Neuron (in vitro differentiated cells): ENCODE results near the gene GCA.

Experiments
- H2AFZ ChIP-seq: one replicate; pipeline ENCODE4 v1.6.1; 2013; ENCODE audit warnings: low read depth, mild to moderate bottlenecking, inconsistent platforms, low read length, moderate library complexity
- H3K27me3 ChIP-seq: one replicate; pipeline ENCODE4 v1.6.1; 2013; ENCODE audit warnings: low read length; ENCODE audit not compliant: insufficient read depth
- H3K36me3 ChIP-seq: one replicate; pipeline ENCODE4 v1.6.1; 2013; ENCODE audit warnings: low read length; ENCODE audit not compliant: insufficient read depth
- H3K4me1 ChIP-seq: one replicate; pipeline ENCODE4 v1.6.1; 2013; ENCODE audit warnings: low read length; ENCODE audit not compliant: insufficient read depth
- H3K4me3 ChIP-seq: 2 replicates; pipeline ENCODE4 v1.5.1; 2013; ENCODE audit warnings: mild to moderate bottlenecking, low read length, moderate library complexity
- H3K9me3 ChIP-seq: one replicate; pipeline ENCODE4 v1.6.1; 2013; ENCODE audit warnings: low read length

GCA gene, protein sequence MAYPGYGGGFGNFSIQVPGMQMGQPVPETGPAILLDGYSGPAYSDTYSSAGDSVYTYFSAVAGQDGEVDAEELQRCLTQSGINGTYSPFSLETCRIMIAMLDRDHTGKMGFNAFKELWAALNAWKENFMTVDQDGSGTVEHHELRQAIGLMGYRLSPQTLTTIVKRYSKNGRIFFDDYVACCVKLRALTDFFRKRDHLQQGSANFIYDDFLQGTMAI

DNA sequence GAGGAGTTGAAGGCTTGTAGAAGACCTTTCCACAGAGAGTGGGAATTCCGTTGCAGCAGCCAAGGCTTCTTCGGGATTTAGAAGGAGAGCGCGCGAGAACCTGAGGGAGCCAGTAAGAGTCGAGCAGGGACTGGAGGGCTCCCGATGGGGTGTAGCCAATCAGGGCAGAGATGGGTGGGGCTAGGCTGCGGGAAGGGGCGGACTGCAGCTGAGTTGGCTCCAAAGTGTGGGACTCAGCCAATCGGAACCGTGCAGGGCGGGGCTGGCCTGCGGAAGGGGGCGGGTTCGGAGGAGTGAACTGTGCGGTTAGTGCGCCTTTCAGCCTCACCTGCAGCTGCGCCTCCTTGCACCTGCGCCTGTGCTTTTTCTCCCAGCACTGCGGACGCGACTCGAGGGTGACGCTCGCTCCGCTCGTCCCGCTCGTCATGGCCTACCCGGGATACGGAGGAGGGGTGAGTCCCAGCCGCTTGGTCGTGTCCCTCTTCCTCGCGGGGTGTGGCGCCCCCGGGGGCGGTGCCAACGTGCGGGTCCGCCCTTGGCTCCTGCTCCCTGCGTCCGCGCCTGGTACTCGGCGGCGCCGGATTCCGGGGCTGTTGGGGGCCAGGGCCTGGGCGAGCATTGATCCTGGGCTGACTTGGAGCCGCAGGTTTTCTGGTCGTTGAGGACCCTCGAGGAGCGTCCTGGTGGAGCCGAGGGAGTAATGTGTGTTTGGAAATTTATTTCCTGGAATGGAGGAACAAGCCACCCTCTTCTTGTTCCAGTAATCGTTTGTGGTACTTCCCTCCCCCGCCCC lies at the start of gene GCA:
Gene GCA, plus strand, starts transcription at position 309 of the 793 bp plus-strand sequence. Its CDS starts 117 bp downstream, at position 426.
- Histone ChIP-seq H3K9me3 (no peaks in the 10 kb centered on the region), H3K36me3 (no peaks in the 10 kb centered on the region), H3K27me3 (no peaks in the 10 kb centered on the region), H3K4me1 (peaks cover 7% of the 10 kb centered on the region), H3K4me3 (peak within 1 kb of the TSS; percentile 71), H2AFZ (peak within 1 kb of the TSS; percentile 47)

DNA sequence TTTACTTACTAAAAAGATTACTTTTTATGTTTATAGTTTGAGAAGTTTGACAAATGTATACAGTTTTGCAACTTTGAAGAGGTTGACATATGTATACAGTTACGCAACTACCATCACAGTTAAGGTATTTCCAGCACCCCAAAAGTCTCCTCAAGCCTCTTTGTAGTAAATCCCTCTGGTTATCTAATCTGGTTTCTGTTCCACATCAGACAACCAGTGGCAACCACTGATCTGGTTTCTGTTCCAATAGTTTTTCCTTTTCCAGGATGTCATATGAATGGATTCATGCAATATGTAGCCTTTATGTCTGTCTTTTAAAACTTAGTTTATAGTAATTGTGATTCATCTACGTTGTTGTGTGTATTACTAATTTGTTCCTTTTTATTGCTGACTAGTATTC lies 48.9 kb upstream of the GCA start:
- no peaks in the 10 kb centered on the region for H3K9me3 ChIP-seq
- H3K36me3 ChIP-seq, result no peaks in the 10 kb centered on the region
- no peaks in the 10 kb centered on the region for H3K27me3 ChIP-seq
- H2AFZ ChIP-seq, result no peak overlapping the region
- H3K4me3 ChIP-seq, result no peak overlapping the region
- H3K4me1 ChIP-seq, result no peaks in the 10 kb centered on the region

DNA sequence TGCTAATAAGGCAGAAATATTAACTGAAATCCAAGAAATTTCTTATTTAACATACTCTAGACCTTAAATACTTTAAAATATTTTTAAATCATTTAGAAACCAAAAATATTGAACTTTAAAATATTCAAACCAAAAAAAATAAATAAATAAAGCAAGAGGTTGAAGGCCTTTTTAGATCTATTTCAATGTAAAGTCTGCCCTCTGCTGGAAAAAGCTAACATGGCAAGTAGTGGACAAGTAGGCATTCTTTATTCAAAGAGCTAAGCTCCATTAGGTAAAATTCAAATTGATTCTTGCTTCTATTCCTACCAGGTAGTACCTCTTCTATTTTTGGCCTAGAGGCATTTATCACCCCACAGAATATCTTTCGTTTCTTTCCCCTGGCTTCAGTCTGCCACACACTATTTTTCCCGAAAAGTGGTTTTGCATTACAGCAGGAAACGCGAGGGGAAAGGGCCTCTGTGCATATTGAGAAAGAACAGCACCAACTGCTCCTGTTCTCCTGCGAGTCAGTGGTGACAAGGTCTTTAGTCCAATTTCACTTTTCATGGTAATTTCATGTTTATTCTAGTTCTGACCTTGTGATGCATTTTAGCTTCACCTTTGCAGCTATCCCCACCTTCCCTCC lies 45.9 kb upstream of the GCA start:
- H2AFZ ChIP-seq, result no peak overlapping the region
- H3K9me3 ChIP-seq, result no peaks in the 10 kb centered on the region
- H3K4me1 ChIP-seq, result no peaks in the 10 kb centered on the region
- H3K36me3 ChIP-seq, result no peaks in the 10 kb centered on the region
- no peak overlapping the region for H3K4me3 ChIP-seq
- no peaks in the 10 kb centered on the region for H3K27me3 ChIP-seq

DNA sequence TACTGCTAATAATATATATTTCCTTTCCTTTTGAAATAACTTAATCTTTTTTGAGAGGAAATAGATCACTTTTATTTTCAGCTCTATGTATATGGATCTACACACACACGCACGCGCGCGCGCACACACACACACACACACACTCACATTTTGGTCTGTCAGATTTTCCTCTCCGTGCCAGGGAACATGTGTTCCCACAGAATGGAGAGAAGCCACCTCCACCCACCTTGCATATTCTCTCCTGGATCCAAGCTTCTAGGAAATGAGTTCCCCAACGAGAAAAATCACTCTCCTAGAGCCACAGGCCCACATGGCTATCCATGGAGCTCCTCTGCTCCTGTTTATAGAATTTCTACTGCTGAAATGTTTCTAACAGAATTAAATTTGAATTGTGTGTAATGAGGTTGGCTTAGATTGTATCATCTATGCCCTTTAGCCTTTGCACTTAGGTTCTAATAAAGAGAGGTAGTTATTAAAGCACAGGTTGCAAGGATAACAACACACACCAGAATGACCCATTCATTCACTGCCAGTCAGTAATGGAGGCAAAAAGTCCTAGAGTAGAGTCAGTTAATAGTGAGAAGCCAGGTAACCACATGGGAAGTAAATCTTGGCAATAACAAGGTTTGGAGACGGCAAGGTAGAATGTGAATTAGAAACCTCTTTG lies 45.1 kb upstream of the GCA start:
- H2AFZ ChIP-seq, result no peak overlapping the region
- H3K27me3 ChIP-seq, result no peaks in the 10 kb centered on the region
- no peak overlapping the region for H3K4me3 ChIP-seq
- no peaks in the 10 kb centered on the region for H3K4me1 ChIP-seq
- no peaks in the 10 kb centered on the region for H3K36me3 ChIP-seq
- H3K9me3 ChIP-seq, result no peaks in the 10 kb centered on the region

DNA sequence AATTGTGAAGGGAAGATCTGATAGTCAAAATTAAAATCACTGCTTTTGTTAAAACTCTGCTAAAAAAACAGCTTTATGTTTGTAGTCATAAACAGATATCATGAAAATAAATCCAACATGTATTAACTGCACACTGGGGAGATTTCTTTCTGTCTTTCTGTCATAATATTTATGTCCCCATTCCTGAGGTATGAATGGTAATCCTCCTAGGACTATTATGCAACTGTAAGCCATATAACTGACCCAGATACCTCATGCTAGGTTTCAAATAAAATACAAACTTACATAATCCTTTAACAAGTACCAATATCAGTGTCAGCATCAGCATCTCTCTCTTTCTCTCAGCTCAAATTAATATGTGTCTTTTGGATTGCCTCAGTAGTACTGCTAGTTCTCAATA lies 43.7 kb upstream of the GCA start:
- Histone ChIP-seq H2AFZ (no peak overlapping the region), H3K36me3 (no peaks in the 10 kb centered on the region), H3K27me3 (no peaks in the 10 kb centered on the region), H3K9me3 (no peaks in the 10 kb centered on the region), H3K4me1 (no peaks in the 10 kb centered on the region), H3K4me3 (no peak overlapping the region)

DNA sequence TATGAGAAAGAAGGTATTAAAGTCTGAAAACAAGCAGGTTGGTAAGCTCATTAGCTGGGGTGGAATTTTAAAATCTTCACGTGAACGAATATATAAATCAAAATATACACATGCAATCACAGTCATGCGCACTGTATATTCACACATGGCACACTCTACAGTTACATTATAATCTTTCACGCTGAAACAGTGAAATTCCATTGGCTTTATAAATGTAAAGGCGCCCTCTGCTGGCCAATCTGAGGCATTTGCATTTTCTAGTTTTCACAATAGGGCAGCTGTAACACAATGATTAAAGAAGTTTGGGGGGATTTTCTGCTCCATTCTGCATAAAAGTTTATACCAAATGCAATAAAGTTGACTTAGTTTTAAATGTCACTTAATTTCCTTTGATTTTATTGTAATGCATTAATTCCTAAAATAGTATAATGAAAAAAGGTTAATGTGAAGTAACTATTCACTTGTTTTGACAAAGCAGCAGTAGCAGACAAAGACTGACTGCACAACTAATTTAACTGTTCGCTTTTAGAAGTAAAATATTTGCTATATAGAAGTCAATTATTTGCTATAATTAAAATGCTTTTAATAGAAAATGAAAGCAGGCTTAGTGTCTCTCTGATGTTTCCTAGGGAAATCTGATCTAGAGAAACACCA lies 42.7 kb upstream of the GCA start:
- H3K4me3 ChIP-seq, result no peak overlapping the region
- H3K4me1 ChIP-seq, result no peaks in the 10 kb centered on the region
- H3K27me3 ChIP-seq, result no peaks in the 10 kb centered on the region

DNA sequence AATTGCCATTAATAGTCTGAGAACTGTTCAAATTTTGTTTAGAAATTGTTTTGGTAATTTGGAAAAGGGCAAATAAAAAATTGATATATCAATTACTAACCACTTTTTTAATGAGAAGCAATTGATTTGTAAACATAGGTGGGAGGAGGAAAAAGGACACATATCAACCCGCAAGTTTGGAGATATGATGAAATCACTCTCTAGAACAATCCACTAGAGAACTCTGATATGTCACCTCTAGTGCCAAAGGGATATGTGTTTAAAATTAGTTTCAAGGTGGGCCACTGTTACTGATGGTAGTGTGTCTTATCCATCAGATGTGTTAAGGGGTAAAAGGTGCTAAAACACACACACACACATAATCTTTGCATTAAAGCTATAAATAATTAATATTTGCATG lies 42.1 kb upstream of the GCA start:
- Histone ChIP-seq H3K27me3 (no peaks in the 10 kb centered on the region), H3K4me1 (no peaks in the 10 kb centered on the region), H3K4me3 (no peak overlapping the region), H3K9me3 (no peaks in the 10 kb centered on the region), H3K36me3 (no peaks in the 10 kb centered on the region), H2AFZ (no peak overlapping the region)

More for the DNA sequence above, 42.7 kb upstream of the GCA start:
- Histone ChIP-seq H2AFZ (no peak overlapping the region), H3K9me3 (no peaks in the 10 kb centered on the region), H3K36me3 (no peaks in the 10 kb centered on the region)

DNA sequence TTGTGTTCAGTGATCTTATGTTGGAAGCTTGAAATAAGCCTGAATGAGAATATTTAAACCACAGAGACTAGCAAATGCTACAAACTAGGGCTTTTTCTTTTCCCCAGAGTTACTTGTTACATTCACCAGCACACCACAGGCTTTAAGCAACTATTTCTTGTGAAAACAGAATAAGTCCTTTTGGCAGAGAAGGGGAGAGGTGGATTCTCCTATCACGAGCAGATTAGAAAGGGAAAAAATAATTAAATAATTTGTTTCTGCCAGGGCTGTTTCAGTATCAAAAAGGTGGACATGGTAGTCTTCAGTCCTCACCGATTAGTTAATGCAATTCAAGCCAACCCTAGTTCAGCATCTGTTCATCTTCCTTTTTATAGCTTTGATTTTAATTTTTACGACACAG lies 38.0 kb upstream of the GCA start:
- H3K36me3 ChIP-seq, result no peaks in the 10 kb centered on the region
- no peaks in the 10 kb centered on the region for H3K9me3 ChIP-seq
- no peak overlapping the region for H2AFZ ChIP-seq
- H3K4me3 ChIP-seq, result no peak overlapping the region
- H3K27me3 ChIP-seq, result no peaks in the 10 kb centered on the region
- no peaks in the 10 kb centered on the region for H3K4me1 ChIP-seq

DNA sequence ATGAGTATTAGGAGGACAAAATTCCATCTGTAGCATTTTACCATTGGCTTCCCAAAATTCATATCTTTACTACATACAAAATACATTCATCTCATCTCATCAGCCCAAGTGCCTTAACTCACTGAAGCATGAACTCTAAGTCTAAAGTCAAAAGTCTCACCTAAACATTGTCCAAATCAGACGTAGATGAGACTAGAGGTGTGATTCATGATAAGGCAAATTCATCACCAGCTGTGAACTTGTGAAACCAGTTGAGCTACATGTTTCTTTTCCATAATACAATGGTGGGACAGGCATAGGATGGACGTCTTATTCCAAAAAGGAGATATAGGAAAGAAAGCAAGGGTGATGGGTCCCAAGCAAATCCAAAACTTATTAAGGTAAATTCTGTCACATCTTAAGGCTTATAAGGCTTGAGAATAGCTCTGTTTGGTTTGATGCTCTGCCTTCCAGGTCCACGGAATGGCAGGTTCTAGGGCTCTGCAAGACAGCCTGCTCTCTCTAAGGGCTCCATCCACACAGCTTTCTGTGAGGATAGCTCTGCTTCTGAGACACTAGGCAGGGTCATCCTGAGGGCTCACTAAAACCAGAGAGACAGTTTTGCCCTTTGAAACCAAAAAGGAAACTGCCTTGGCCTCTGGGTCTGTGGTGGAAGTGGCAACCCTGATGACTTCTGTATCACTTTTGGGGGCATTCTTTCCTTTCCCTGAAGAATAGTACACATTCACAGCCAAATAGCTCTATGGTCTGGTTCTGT lies 35.0 kb upstream of the GCA start:
- Histone ChIP-seq H3K27me3 (no peaks in the 10 kb centered on the region), H3K36me3 (no peaks in the 10 kb centered on the region), H3K4me1 (no peaks in the 10 kb centered on the region), H2AFZ (no peak overlapping the region), H3K4me3 (no peak overlapping the region), H3K9me3 (no peaks in the 10 kb centered on the region)

DNA sequence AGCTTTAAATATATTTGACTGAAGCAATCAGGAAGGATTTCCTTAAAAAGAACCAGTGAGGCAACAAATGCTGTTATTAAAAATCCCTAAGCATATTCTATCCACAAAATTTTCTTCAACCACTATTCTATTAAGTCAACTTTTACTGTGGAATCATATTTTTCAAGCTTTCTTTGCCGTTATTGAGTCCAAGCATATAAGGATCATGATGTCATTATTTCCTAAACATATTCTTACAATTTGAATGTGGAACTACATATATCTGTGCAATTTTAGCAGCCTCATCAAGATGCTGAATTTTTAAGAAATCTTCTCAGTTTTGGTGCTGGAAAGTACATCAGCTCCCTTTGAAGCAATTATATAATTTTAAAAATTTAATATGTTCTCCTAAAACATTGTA lies 31.1 kb upstream of the GCA start:
- Histone ChIP-seq H3K9me3 (no peaks in the 10 kb centered on the region), H2AFZ (no peak overlapping the region), H3K36me3 (no peaks in the 10 kb centered on the region), H3K4me3 (no peak overlapping the region), H3K27me3 (peaks cover 3% of the 10 kb centered on the region), H3K4me1 (no peaks in the 10 kb centered on the region)

DNA sequence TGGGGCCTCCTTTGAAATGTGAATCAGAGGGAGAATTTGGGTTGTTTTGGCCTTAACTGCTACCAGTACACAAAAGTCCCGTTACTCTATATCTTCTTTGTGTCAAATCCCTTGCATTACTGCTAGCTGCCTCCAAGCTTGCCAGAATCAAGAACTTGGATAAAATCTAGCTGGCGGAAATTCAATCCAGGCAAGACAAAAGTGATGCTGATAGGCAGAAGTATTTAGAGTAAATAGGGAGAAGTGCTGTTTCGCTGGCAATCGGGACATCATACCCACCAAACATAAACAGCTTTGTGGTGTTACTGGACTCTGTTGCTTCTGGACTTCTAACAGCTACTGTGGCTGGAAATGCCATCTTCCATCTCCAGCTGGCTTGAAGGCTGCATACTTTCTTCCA lies 28.0 kb upstream of the GCA start:
- H3K4me3 ChIP-seq, result no peak overlapping the region
- H3K27me3 ChIP-seq, result peaks cover 17% of the 10 kb centered on the region
- no peaks in the 10 kb centered on the region for H3K4me1 ChIP-seq
- no peaks in the 10 kb centered on the region for H3K9me3 ChIP-seq
- no peaks in the 10 kb centered on the region for H3K36me3 ChIP-seq
- no peak overlapping the region for H2AFZ ChIP-seq

DNA sequence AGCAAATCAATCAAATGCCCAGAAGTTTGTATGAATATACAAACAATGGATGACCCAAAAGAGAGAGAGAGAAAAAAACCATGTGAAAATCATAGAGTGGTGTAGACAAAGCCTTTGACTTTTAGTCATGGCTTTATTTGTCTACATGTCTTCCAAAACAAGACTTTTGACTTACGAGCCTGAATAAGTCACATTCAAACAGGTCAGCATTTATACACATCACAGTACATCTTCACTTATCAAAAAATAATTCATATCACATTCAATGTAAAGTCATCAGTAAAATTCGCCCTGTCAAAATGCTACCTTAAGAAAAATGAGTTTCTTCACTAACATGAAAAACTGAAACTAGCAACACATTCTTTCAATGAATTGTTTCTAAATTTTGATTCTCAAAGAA lies 27.3 kb upstream of the GCA start:
- H3K27me3 ChIP-seq, result peaks cover 17% of the 10 kb centered on the region
- H3K9me3 ChIP-seq, result no peaks in the 10 kb centered on the region
- no peaks in the 10 kb centered on the region for H3K36me3 ChIP-seq
- no peaks in the 10 kb centered on the region for H3K4me1 ChIP-seq
- H2AFZ ChIP-seq, result no peak overlapping the region
- no peak overlapping the region for H3K4me3 ChIP-seq
